DMS53 treated with DMSO at 0.1 percent for 48 hours (cell line): Measurements from ENCODE around the gene GPHN.
A peak's percentile ranks its signal among the peaks of the same experiment; 100 is the strongest.
"Not testable (repeated sequence)": the region's sequence is repeated elsewhere in the genome, so short reads cannot be mapped to it uniquely, and the experiment has no call there.

ENCODE experiments used
- DNase-seq: peaks from one replicate; lab custom pipeline; 2025; ENCODE audit not compliant: unreplicated experiment; lab: John Stamatoyannopoulos, UW

The GPHN gene

GRCh38 chr14:66501592-66501991 lies 6.4 kb upstream of the GPHN start:
- no peak for DNase-seq

DNA sequence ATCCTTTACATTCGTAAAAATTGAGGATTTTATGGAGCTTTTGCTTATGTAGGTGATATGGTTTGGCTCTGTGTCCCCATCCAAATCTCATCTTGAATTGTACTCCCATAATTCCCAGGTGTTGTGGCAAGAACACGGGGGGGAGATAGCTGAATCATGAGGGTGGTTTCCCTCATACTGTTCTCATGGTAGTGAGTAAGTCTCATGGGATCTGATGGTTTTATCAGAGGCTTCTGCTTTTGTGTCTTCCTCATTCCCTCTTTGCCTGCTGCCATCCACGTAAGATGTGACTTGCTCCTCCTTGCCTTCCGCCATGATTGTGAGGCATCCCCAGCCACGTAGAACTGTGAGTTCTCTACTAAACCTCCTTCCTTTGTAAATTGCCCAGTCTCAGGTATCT lies 5.1 kb upstream of the GPHN start:
- not testable (repeated sequence) for DNase-seq

DNA sequence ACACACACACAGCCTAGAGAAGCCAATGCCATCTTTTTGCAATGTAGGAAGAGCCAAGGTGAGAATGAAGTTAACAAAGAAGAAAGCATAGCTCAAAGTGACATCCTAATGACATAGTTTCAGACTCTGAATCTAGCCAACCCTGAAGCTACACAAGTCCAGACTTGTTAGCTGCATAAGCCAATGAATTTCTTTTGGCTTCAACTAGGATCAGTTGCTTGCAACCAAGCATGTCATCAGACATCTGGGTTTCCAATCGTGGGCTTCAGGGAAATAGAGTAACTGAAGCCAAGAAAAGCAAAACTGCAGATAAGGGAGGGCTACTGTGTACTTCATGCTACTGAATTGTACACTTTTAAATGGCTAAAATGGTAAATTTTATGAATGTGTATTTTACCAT lies 4.4 kb upstream of the GPHN start:
- DNase-seq: no peak

- DNase-seq: peak; percentile 74
Observed at GRCh38 chr14:66507181-66507721, 696 bp upstream of the GPHN start.

- no peak for DNase-seq
Observed at GRCh38 chr14:66508547-66508845, 549 bp downstream of the GPHN start.

DNA sequence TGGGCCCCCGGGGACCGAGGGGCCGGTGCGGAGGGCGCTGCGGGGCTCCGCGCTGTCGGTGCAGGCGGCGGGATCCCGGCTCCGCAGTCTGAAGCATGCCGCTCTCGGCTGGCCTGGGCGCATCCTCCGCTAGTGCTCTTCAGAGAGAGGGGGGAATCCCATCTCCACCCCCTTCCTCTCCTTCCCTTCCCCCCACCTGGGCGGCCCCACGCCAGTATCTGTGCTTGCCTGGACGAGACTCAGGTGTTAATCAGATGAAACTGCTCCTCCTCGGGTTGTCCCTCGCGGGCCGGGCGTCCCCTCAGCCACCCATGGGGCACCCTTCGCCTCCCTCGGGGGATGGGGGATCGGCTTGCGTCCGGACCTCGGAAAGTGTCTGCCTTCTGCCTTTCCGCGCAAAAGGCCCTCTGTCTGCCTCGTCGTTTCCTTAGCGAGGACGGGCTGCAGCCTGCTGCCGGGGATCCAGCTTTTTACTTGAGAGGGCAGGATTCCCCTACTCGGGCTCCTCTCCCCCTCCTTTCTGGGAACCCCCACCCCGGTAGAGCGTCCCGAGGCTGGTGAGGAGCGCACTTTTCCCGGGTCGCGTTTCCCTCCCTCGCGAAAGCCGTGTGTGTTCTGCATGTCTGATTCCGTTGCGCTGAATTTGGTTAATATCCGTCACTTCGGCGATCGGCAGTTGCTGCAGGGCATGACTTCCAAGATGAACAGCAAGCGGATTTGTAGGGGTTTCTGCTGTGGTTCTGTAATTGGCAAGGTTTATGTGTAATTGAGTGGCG lies 1.1 kb downstream of the GPHN start:
- no peak for DNase-seq

GRCh38 chr14:66509874-66510273 lies 1.9 kb downstream of the GPHN start:
- DNase-seq: no peak

- DNase-seq: no peak
Observed at GRCh38 chr14:66511849-66512248, 3.9 kb downstream of the GPHN start.

DNA sequence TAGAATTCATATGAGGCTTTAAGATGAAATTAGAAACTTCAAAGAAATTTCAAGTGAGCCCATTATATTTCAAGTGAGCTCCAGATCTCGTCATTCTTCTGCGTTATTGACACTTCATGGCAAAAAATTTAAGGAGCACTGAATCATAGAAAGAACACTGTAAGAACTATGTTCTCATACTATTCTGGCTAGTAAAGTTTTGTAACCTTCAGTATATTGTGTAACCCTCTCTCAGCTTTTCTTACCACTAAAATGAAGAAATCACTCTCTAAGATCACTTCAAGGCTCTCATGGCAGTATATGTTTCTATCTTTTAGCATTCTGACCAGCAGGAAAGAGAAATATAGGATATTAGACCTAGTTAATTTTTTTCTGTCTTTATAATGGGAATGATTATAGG lies 6.3 kb downstream of the GPHN start:
- DNase-seq: no peak

- no peak for DNase-seq
Observed at GRCh38 chr14:66530526-66530925, 22.6 kb downstream of the GPHN start.

- DNase-seq: no peak
Observed at GRCh38 chr14:66539034-66539433, 31.1 kb downstream of the GPHN start.

GRCh38 chr14:66540038-66540437 lies 32.1 kb downstream of the GPHN start:
- no peak for DNase-seq

DNA sequence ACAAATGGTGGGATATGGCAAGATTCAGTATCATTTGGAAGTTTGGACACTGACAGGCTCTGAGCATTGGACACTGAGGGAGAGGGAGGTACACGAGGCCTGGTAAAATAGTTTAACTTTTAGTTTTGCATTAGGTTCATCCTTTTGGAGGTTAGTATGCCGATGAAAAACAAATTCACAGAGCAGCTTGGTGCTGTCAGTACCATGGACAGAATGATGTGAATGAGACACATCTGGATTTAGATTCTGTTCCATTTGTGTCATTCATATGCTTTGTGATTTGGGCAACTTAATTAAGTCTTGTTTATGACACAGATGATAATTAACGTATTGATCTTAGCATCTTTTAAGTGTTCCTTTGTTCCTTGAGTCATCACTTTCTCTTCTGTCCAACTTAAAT lies 33.7 kb downstream of the GPHN start:
- DNase-seq: no peak

GRCh38 chr14:66543996-66544395 lies 36.0 kb downstream of the GPHN start:
- no peak for DNase-seq

DNA sequence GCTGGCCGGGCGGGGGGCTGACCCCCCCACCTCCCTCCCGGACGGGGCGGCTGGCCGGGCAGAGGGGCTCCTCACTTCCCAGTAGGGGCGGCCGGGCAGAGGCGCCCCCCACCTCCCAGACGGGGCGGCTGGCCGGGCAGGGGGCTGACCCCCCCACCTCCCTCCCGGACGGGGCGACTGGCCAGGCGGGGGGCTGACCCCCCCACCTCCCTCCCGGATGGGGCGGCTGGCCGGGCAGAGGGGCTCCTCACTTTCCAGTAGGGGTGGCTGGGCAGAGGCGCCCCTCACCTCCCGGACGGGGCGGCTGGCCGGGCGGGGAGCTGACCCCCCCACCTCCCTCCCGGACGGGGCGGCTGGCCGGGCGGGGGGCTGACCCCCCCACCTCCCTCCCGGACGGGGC lies 37.2 kb downstream of the GPHN start:
- DNase-seq: not testable (repeated sequence)

DNA sequence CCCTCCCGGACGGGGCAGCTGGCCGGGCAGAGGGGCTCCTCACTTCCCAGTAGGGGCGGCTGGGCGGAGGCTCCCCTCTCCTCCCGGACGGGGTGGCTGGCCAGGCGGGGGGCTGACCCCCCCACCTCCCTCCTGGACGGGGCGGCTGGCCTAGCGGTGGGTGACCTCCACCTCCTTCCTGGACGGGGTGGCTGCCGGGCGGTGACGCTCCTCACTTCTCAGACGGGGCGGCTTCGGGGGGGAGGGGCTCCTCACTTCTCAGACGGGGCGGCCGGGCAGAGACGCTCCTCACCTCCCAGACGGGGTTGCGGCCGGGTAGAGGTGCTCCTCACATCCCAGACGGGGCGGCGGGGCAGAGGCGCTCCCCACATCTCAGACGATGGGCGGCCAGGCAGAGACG lies 37.8 kb downstream of the GPHN start:
- DNase-seq: not testable (repeated sequence)

GRCh38 chr14:66563731-66564130 lies 55.8 kb downstream of the GPHN start:
- no peak for DNase-seq

- no peak for DNase-seq
Observed at GRCh38 chr14:66568220-66568619, 60.3 kb downstream of the GPHN start.

- no peak for DNase-seq
Observed at GRCh38 chr14:66572826-66573225, 64.9 kb downstream of the GPHN start.

- no peak for DNase-seq
Observed at GRCh38 chr14:66575014-66575413, 67.1 kb downstream of the GPHN start.

DNA sequence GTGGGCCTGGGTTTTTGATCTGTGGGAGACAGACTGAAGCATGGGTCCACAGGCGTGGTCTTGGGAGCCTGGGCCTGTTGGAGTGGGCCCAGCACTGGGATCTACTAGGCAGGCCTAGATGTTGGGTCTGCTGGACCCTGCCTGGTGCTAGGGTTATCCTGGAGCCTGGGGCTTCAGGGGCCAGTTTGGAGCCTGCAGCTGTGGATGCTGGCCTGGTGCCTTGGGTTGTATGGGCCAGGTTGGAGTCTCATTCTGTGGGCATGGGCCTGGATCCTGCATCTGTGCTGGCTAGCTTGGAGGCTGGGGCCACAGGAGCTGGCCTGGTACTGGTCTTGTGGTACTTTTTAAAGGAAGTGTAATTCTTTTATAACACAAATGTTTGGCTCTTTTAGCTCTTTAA lies 68.0 kb downstream of the GPHN start:
- no peak for DNase-seq

GRCh38 chr14:66587753-66588152 lies 79.8 kb downstream of the GPHN start:
- not testable (repeated sequence) for DNase-seq

DNA sequence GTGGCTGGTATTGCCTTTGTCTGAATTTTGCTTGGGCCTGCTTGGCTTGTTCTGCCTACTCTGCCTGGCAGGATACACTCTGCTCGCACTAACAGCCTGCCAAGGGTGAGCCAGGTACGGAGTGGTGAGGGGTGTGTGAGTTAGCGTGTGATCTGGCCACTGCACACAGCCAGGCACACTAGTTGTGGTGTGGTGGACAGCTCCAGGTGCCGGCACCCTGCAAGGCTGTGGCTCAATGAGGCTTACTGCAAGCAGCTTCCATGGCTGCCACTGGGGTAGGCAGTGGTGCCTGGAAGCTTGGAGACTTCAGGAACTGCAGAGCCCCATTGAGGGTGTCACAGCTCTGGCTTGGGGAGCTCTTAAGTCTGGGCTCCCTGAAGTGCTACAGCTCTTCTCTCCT lies 87.4 kb downstream of the GPHN start:
- no peak for DNase-seq
